Upper lobe of right lung (tissue), 1 donor: ENCODE results near the gene GRK3. TPM values are rescaled to one million over a fixed set of nuclear protein-coding genes. Genes with fewer than 3 reads are reported as not detected.

Experiments
- ATAC-seq: fragments of 200-7000 bp; cut with Tn5 transposase; one replicate; pipeline ENCODE4 v1.9.1; 2020; ENCODE audit warnings: mild to moderate bottlenecking, moderate library complexity
- DNase-seq: peaks from one replicate; pipeline ENCODE4 v3.0.0-alpha.2; 2020
- H3K27ac ChIP-seq: fragments of 200-600 bp; one replicate; pipeline ENCODE4 v1.8.0; 2022
- H3K27me3 ChIP-seq: fragments of 200-600 bp; one replicate; pipeline ENCODE4 v1.8.0; 2022; ENCODE audit warnings: mild to moderate bottlenecking
- H3K36me3 ChIP-seq: fragments of 200-600 bp; one replicate; pipeline ENCODE4 v1.8.0; 2022
- H3K4me1 ChIP-seq: fragments of 200-600 bp; one replicate; pipeline ENCODE4 v1.8.0; 2022
- H3K4me3 ChIP-seq: fragments of 200-600 bp; one replicate; pipeline ENCODE4 v1.8.0; 2022; ENCODE audit warnings: mild to moderate bottlenecking
- H3K9me3 ChIP-seq: fragments of 200-600 bp; one replicate; pipeline ENCODE4 v1.8.0; 2022
- intact Hi-C: fragments of 100-400 bp; cut with DNase I; formaldehyde crosslinking; loops from one replicate; pipeline ENCODE4 v1.11.0; 2022
- total RNA-seq: library from RNA; stranded (reverse); fragmentation: NEBNext Ultra II Directional; extraction: Animal tissue kit (Norgen Biotek cat#: 25700); gene quantifications from one replicate; pipeline ENCODE4 v1.2.1, GENCODE V29; 2021
- TF ChIP-seq, protein P1 (sequence below): fragments of 200-600 bp; IDR thresholded peaks from one replicate; pipeline ENCODE4 v1.8.0; 2022; ENCODE audit warnings: antibody characterized with exemption
- donor health status: DM: no; HTN: yes; CAD: no; lungs with severe emphysema.

The GRK3 gene
- total RNA-seq, 1 donor from 2014 or later = 26.0 TPM

DNA sequence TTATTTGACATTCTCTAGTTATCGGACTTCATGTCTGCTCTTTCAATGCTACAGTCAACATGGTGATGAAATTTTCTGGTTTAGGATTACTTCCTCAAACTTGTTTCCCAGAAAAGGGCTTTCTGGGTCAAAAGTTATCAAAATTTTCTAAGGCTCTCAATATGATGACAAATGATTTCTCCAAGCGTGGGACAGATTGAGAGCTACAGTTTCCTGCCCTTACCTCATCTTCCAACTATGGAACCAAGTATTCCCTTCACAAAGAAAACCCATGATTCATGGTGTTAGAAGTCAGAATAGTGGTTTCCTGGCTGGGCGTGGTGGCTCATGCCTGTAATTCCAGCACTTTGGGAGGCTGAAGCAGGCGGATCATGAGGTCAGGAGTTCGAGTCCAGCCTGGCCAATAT is 195.4 kb downstream of the GRK3 start:
- no peak for DNase-seq
- TF ChIP-seq, protein P1, sequence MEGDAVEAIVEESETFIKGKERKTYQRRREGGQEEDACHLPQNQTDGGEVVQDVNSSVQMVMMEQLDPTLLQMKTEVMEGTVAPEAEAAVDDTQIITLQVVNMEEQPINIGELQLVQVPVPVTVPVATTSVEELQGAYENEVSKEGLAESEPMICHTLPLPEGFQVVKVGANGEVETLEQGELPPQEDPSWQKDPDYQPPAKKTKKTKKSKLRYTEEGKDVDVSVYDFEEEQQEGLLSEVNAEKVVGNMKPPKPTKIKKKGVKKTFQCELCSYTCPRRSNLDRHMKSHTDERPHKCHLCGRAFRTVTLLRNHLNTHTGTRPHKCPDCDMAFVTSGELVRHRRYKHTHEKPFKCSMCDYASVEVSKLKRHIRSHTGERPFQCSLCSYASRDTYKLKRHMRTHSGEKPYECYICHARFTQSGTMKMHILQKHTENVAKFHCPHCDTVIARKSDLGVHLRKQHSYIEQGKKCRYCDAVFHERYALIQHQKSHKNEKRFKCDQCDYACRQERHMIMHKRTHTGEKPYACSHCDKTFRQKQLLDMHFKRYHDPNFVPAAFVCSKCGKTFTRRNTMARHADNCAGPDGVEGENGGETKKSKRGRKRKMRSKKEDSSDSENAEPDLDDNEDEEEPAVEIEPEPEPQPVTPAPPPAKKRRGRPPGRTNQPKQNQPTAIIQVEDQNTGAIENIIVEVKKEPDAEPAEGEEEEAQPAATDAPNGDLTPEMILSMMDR = no peak
- no peaks in the 10 kb centered on the region for H3K27me3 ChIP-seq
- ATAC-seq = peak; percentile 91
- no peaks in the 10 kb centered on the region for H3K9me3 ChIP-seq
- intact Hi-C loops = no loop called here
- no peaks in the 10 kb centered on the region for H3K36me3 ChIP-seq
- H3K4me3 ChIP-seq = no peak overlapping the region
- no peaks in the 10 kb centered on the region for H3K4me1 ChIP-seq
- no peak overlapping the region for H3K27ac ChIP-seq

DNA sequence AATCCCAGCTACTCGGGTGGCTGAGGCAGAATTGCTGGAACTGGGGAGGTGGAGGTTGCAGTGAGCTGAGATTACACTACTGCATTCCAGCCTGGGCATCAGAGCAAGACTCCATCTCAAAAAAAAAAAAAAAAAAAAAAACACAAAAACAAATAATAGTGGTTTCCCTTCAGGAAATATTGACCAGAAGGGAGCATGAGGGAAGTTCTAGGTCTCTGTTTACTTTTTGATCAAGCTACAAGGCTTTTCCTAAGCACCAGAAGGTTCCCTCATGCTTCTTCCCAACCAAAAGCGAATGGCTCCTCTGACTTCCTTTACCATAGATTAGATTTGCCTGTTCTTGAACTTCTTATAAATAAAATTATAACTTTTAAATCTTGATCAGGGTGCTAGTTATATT is 195.8 kb downstream of the GRK3 start:
- ATAC-seq = no peak
- intact Hi-C loops = no loop called here
- Histone ChIP-seq H3K4me3 (no peak overlapping the region), H3K36me3 (no peaks in the 10 kb centered on the region), H3K4me1 (no peaks in the 10 kb centered on the region), H3K27me3 (no peaks in the 10 kb centered on the region), H3K27ac (no peak overlapping the region), H3K9me3 (no peaks in the 10 kb centered on the region)
- no peak for DNase-seq
- TF ChIP-seq, protein P1 = no peak

DNA sequence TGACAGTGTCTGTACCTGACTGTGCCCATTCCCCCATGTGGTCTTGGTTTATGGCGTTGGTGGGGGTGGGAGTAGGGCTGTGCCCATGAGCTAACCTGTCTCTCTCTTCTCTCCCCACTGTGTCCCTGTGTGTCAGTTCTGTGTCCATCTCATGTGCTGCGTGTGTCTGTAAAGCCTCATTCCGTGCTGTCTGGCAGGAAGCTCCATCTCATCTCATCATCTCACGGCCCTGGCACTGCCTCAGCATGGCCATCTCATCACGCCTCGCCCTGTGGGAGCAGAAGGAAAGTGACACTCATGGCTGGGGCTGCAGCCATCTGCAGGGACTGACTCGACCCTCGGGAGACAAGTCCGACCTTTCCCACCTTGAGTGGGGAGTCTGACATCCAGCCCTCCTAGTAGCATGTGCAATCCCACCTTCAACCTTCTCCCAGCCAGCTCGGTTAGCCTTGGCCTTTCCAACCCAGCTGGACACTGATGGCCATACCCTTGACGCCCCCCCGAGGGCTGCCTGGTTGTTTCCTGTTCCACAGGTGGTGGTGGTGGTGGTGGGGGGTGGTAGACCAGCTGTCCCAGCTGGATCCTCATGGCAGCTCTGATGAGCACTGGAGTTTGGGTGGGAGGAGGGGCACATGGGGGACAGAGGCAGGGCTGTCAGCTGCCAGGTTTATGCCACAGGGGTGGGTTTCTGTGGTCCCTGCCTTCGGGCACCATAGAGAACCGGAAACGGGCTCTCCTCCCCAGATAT is 196.5 kb downstream of the GRK3 start:
- Histone ChIP-seq H3K36me3 (no peaks in the 10 kb centered on the region), H3K4me3 (no peak overlapping the region), H3K9me3 (peaks cover 2% of the 10 kb centered on the region), H3K4me1 (no peaks in the 10 kb centered on the region), H3K27ac (no peak overlapping the region), H3K27me3 (no peaks in the 10 kb centered on the region)
- intact Hi-C loops = no loop called here
- ATAC-seq = no peak
- DNase-seq = no peak
- TF ChIP-seq, protein P1 = no peak

DNA sequence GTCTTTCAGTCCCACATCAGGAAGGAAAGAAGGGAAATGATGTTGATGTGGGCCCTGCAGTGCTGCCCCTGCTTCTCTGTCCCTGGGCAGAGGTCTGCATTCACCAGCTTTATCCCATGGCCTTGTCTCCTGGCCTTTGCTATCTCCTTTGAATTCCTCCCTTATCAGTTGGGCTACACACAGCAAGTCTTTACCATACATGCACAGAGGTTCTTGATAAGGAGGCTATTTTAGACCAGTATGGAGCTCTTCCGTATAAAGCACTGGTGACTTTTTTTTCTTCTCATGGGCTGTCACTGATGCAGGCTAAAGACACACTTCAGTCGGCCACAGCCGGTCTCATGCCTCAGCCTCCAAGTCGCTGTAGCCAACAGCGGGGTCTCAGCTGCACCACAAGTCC is 197.7 kb downstream of the GRK3 start:
- Histone ChIP-seq H3K9me3 (peaks cover 12% of the 10 kb centered on the region), H3K27ac (no peak overlapping the region), H3K27me3 (no peaks in the 10 kb centered on the region), H3K4me3 (no peak overlapping the region), H3K4me1 (no peaks in the 10 kb centered on the region), H3K36me3 (no peaks in the 10 kb centered on the region)
- ATAC-seq (no peak), DNase-seq (no peak)
- intact Hi-C loops = no loop called here
- TF ChIP-seq, protein P1 = no peak

DNA sequence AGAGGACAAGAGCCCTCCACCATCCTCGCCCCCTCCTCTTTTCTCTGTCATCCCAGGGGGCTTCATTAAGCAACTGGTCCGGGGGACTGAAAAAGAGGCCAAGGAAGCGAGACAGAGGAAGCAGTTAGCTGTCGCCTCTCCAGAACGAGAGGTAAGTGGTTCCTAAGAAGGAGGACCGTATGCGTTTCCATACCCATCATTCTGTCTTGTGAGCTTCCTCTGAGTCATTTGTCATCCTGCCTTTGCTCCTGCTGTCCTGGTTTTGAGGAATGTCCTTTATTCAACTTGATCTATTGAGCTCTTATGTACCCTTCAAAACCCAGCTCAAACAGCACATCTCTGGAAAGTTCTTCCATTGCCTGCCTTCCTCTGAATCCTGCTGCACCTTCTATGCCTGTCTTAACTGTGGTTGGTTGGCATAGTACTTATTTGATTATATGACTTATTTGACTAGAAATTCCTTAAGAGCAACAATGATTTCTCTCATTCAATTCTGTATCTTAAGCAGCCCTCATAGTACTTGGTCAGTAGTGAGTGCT is 198.8 kb downstream of the GRK3 start:
- intact Hi-C loops = no loop called here
- no peak for ATAC-seq

More for the DNA sequence above, 198.8 kb downstream of the GRK3 start:
- Histone ChIP-seq H3K27ac (no peak overlapping the region), H3K4me3 (no peak overlapping the region), H3K9me3 (peaks cover 12% of the 10 kb centered on the region), H3K36me3 (no peaks in the 10 kb centered on the region), H3K4me1 (no peaks in the 10 kb centered on the region), H3K27me3 (no peaks in the 10 kb centered on the region)
- TF ChIP-seq, protein P1 = no peak
- no peak for DNase-seq
